HG03280 (cell line): ENCODE data around the gene MED8.

Source experiments
- ATAC-seq: cut with Tn5 transposase; IDR thresholded peaks from one replicate; pipeline ENCODE4 v1.9.1; 2021; ENCODE audit warnings: mild to moderate bottlenecking, moderate library complexity; ENCODE audit not compliant: unreplicated experiment

MED8 gene

GRCh38 chr1:43339584-43340232, 49.9 kb downstream of the MED8 start:
- ATAC-seq: no peak

- no peak for ATAC-seq
Measured at GRCh38 chr1:43338001-43338400, 51.6 kb downstream of the MED8 start.

GRCh38 chr1:43337588-43337987, 52.0 kb downstream of the MED8 start, which contains the start of gene MPL:
Gene MPL (plus strand): TSS chr1:43337818. CDS start chr1:43337849, 31 bp downstream.
- no peak for ATAC-seq

GRCh38 chr1:43334453-43335205, 55.0 kb downstream of the MED8 start:
- ATAC-seq: no peak
